Small intestine (tissue), 7 donors: Measurements from ENCODE around the gene HAPLN2. TPM values are rescaled to one million over a fixed set of nuclear protein-coding genes. Genes with fewer than 3 reads are reported as not detected.

Experiments used
- DNase-seq, 2 donors: peaks; one replicate each; pipeline versions ENCODE4 v3.0.0 to v3.0.0-alpha.2; 2013
- FAIRE-seq: peaks from 2 replicates; lab custom pipeline; 2012; peaks lifted over from hg19 to GRCh38; lab: Jason Lieb, UNC
- H3K27ac ChIP-seq, 3 donors: one replicate each; pipeline ENCODE4 v1.5.1; 2013; ENCODE audit warnings: low read length in 2 of 3, mild to moderate bottlenecking in 2 of 3, control low read depth in 1 of 3, inconsistent platforms in 1 of 3, low read depth in 1 of 3, moderate library complexity in 1 of 3
- H3K27me3 ChIP-seq, 3 donors: one replicate each; pipeline ENCODE4 v1.6.1; 2013; ENCODE audit warnings: low read length in 3 of 3, inconsistent platforms in 1 of 3; ENCODE audit not compliant: control insufficient read depth in 3 of 3, insufficient read depth in 3 of 3
- H3K36me3 ChIP-seq, 3 donors: one replicate each; pipeline ENCODE4 v1.6.1; 2013; ENCODE audit warnings: low read length in 3 of 3, inconsistent platforms in 1 of 3, low read depth in 1 of 3, mild to moderate bottlenecking in 1 of 3, moderate library complexity in 1 of 3; ENCODE audit not compliant: control insufficient read depth in 3 of 3, insufficient read depth in 2 of 3
- H3K4me1 ChIP-seq, 3 donors: one replicate each; pipeline ENCODE4 v1.6.1; 2013; ENCODE audit warnings: low read length in 2 of 3, inconsistent platforms in 1 of 3, low read depth in 1 of 3, mild to moderate bottlenecking in 1 of 3, moderate library complexity in 1 of 3; ENCODE audit not compliant: control insufficient read depth in 3 of 3, insufficient read depth in 2 of 3
- H3K4me3 ChIP-seq, 3 donors: one replicate each; pipeline ENCODE4 v1.5.1; 2013; ENCODE audit warnings: low read length in 3 of 3, control low read depth in 1 of 3, inconsistent platforms in 1 of 3, low read depth in 1 of 3, mild to moderate bottlenecking in 1 of 3, moderate library complexity in 1 of 3
- H3K9me3 ChIP-seq, 2 donors: one replicate each; pipeline ENCODE4 v1.6.1; 2013; ENCODE audit warnings: low read depth in 1 of 2, low read length in 1 of 2; ENCODE audit not compliant: control insufficient read depth in 2 of 2, insufficient read depth in 1 of 2
- WGBS, 3 donors: extraction: QIAGEN DNeasy Blood & Tissue Kit; methylation state at CpG; one replicate each; pipeline ENCODE4 v1.1.7; 2013; 5-methylcytosine and 5-hydroxymethylcytosine counted together
- polyA plus RNA-seq, 4 donors: library from polyadenylated mRNA; stranded (reverse) in 3 of 4; unstranded in 1 of 4; fragments of 200-250 nt in 3 of 4; fragments of 120-200 nt in 1 of 4; gene quantifications; one replicate each; pipeline versions ENCODE4 v1.2.1 to v1.2.3, GENCODE V29; 2013
- donor health status: healthy with polysubstance abuse.
- donor health status: control.
- donor health status: control.
- donor health status: Bipolar disorder and iron deficiency.
- donor health status: healthy.

The HAPLN2 gene
- polyA plus RNA-seq, 4 donors, result 0.22 to 25.9 (median 6.7) TPM

DNA sequence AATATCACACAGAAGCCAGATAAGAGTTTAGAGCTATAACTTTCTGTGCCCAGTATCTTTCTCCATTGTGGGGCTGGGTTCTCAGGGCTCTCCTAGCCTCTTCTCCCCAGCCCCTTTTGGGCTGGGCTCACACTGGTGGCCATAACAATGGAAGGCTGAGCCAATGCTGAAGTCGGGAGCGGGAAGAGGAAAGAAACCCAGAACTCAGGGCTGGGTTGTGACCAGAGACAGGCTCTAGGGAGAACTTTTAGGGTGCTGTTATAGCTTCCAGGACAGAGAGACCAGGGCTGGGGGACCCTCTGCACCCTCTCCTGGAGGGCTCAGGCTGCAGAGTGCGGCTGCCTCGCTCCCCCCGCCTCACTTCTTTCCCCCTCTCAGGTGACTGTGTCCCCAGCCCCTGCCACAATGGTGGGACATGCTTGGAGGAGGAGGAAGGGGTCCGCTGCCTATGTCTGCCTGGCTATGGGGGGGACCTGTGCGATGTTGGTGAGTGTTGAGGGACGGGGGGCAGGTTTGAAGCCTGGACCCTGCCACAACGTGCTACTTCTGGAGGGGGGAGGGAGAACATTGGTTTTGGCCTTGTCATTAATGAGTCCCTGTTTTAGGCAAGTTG, 36.8 kb downstream of the HAPLN2 start:
- FAIRE-seq (no peak), DNase-seq (no peak)
- H3K27me3 ChIP-seq, result peaks cover 0 to 23% (median 0%) of the 10 kb centered on the region in 3 donors
- no peak overlapping the region for H3K4me3 ChIP-seq
- no peak overlapping the region for H3K27ac ChIP-seq
- peaks cover 2 to 30% (median 7%) of the 10 kb centered on the region in 3 donors for H3K4me1 ChIP-seq
- H3K36me3 ChIP-seq, result peaks cover 0 to 24% (median 0%) of the 10 kb centered on the region in 3 donors
- 65 to 83% (median 73%) methylated on average over 9 of the region's 9 CpGs for WGBS, 3 donors
- no peaks in the 10 kb centered on the region for H3K9me3 ChIP-seq

GRCh38 chr1:156656806-156657740, 37.9 kb downstream of the HAPLN2 start:
- H3K4me1 ChIP-seq, result peaks cover 2 to 39% (median 14%) of the 10 kb centered on the region in 3 donors
- WGBS, 3 donors, result 7 to 26% (median 19%) methylated on average over 54 of the region's 54 CpGs
- FAIRE-seq, result no peak
- no peaks in the 10 kb centered on the region for H3K9me3 ChIP-seq
- H3K36me3 ChIP-seq, result peaks cover 0 to 16% (median 0%) of the 10 kb centered on the region in 3 donors
- peaks cover 0 to 23% (median 0%) of the 10 kb centered on the region in 3 donors for H3K27me3 ChIP-seq
- peak overlapping the region in 2 of 3 donors; percentile 12 to 24 for H3K4me3 ChIP-seq
- H3K27ac ChIP-seq, result peak overlapping the region in 1 of 3 donors; percentile 12
- peak; percentile 62 to 83 for DNase-seq

DNA sequence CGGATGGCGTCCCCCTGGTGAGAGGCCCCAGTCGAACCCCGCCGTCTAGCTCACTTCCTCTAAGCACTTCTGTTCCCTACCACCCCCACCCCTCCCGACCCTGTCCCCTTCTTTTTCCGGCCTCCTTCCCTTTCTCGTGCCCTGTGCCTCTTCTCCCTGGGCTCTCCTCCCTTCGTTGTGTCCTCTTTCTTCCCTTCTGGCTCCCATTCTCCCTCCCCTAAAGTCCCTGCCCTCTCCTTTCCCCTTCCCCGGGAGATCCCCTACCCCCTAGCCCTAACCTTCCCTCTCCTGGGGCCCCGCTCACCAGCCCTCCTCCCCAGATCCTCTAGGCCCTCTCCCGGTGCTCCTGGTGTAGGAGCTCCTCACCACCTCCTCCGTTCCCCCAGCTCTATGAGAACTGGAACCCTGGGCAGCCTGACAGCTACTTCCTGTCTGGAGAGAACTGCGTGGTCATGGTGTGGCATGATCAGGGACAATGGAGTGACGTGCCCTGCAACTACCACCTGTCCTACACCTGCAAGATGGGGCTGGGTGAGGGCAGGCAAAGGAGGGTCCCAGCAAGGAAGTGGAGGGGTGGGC, 38.6 kb downstream of the HAPLN2 start:
- Histone ChIP-seq H3K9me3 (no peaks in the 10 kb centered on the region), H3K27ac (no peak overlapping the region), H3K4me1 (peaks cover 2 to 46% (median 15%) of the 10 kb centered on the region in 3 donors), H3K27me3 (peaks cover 0 to 23% (median 0%) of the 10 kb centered on the region in 3 donors), H3K36me3 (peaks cover 0 to 16% (median 0%) of the 10 kb centered on the region in 3 donors), H3K4me3 (no peak overlapping the region)
- DNase-seq (no peak), FAIRE-seq (no peak)
- WGBS, 3 donors, result 16 to 28% (median 22%) methylated on average over 15 of the region's 15 CpGs

DNA sequence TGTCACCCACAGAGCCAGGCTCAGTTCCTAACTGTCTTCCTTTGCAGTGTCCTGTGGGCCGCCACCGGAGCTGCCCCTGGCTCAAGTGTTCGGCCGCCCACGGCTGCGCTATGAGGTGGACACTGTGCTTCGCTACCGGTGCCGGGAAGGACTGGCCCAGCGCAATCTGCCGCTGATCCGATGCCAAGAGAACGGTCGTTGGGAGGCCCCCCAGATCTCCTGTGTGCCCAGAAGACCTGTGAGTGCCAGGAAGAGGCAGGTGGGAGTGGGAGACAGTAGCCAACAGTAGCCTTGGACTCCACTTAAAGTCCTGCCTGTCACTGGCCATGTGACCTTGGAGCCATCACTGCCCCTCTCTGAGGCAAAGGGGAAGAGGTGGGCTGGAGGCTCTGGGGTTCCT, 39.3 kb downstream of the HAPLN2 start:
- Histone ChIP-seq H3K27ac (no peak overlapping the region), H3K36me3 (peaks cover 0 to 16% (median 0%) of the 10 kb centered on the region in 3 donors), H3K9me3 (no peaks in the 10 kb centered on the region), H3K4me3 (no peak overlapping the region), H3K4me1 (peaks cover 2 to 53% (median 15%) of the 10 kb centered on the region in 3 donors), H3K27me3 (peaks cover 0 to 23% (median 0%) of the 10 kb centered on the region in 3 donors)
- DNase-seq, result no peak
- no peak for FAIRE-seq
- WGBS, 3 donors, result 91 to 94% (median 93%) methylated on average over 14 of the region's 14 CpGs

- Histone ChIP-seq H3K27me3 (peaks cover 0 to 23% (median 0%) of the 10 kb centered on the region in 3 donors), H3K27ac (no peak overlapping the region), H3K36me3 (peaks cover 0 to 16% (median 0%) of the 10 kb centered on the region in 3 donors), H3K4me1 (peaks cover 2 to 58% (median 18%) of the 10 kb centered on the region in 3 donors), H3K4me3 (no peak overlapping the region), H3K9me3 (no peaks in the 10 kb centered on the region)
- DNase-seq, result no peak
- FAIRE-seq, result no peak
- WGBS, 3 donors, result 76 to 81% (median 76%) methylated on average over 10 of the region's 10 CpGs
These were observed 39.8 kb downstream of the HAPLN2 start for GRCh38 chr1:156658945-156659574.

DNA sequence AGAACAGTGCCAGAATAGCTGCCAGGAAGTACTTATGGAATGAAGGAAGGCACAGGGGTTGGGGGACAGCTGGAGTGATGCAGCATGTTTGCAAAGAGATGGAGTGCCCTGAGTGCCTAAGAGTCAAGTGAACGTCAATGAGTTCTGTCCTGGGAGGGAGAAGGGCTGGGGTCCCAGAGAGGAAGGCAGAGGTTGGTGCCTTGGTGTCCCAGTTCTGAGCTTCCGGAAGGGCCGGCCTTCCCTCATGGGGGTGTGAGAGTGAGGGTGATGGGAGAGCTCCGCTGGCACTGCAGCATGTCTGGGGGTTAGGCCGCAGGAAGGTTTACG, 40.4 kb downstream of the HAPLN2 start:
- 24 to 33% (median 33%) methylated on average over 6 of the region's 6 CpGs for WGBS, 3 donors
- Histone ChIP-seq H3K9me3 (no peaks in the 10 kb centered on the region), H3K4me1 (peaks cover 2 to 64% (median 23%) of the 10 kb centered on the region in 3 donors)

GRCh38 chr1:156659988-156660751, 41.0 kb downstream of the HAPLN2 start:
- Histone ChIP-seq H3K4me3 (peak overlapping the region in 2 of 3 donors; percentile 55 to 60), H3K9me3 (no peaks in the 10 kb centered on the region), H3K4me1 (peaks cover 2 to 70% (median 27%) of the 10 kb centered on the region in 3 donors), H3K27ac (peak overlapping the region; percentile 81 to 95 (median 86)), H3K27me3 (peaks cover 0 to 21% (median 0%) of the 10 kb centered on the region in 3 donors), H3K36me3 (peaks cover 0 to 12% (median 0%) of the 10 kb centered on the region in 3 donors)
- FAIRE-seq, result no peak
- DNase-seq, result peak; percentile 92 to 96
- 6 to 19% (median 8%) methylated on average over 23 to 38 of the region's 38 CpGs for WGBS, 3 donors

More for the DNA sequence above, 40.4 kb downstream of the HAPLN2 start:
- Histone ChIP-seq H3K36me3 (peaks cover 0 to 14% (median 0%) of the 10 kb centered on the region in 3 donors), H3K4me3 (peak overlapping the region in 2 of 3 donors; percentile 4 to 55), H3K27ac (peak overlapping the region in 1 of 3 donors; percentile 46), H3K27me3 (peaks cover 0 to 21% (median 0%) of the 10 kb centered on the region in 3 donors)
- FAIRE-seq (no peak), DNase-seq (no peak)
